Measurements from ENCODE around the gene PTPRN. TPM values are rescaled to one million over a fixed set of nuclear protein-coding genes. Genes with fewer than 3 reads are reported as not detected.

Gene PTPRN
- total and polyA plus RNA-seq, 9 of the 15 experiments (the other 6 are each of a cell fraction or from before 2014, with no cell fraction given), result 0.15 to 2.4 (median 0.43) TPM; not detected in 1

DNA sequence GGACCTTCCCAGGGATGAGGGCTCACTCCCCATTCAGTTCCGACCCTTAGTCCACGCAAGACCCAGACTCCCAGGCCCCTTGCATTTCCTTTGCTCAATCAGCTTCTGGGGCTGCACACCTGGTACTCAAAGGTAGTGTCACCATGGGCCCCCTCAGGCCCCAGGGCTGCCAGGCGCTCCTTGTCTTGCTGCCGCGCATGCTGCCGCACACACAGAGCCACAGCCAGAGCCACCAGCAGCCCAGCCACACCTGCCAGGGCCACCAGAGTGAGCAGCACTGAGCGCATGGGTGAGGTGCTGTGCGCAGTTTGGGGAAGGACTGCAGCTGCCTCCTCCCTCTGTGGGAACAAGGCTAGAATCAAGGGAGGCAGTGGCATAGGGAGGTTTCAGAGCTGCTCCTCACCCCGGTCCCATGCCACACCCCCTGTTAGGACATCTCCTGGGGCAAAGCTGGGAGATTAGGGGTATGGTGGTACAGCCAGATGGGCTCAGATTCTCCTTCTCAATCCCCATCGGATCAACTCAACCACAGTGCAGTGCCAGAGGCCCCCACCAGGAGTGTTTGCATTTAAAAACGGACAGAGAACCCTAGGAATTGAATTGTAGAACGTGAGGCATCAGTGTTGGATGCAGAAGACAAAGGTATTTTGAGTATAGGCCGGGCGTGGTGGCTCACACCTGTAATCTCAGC is 11.3 kb downstream of the PTPRN start (continued):
- TF ChIP-seq SIN3A (IDR thresholded peaks at IDR 0.05; ENCODE audit: borderline replicate concordance in 2 of 2, control insufficient read depth in 1 of 2, low read depth in 2 of 2, low read length in 2 of 2) (no peak), GATAD2A (IDR thresholded peaks at IDR 0.05) (no peak), ZNF695 (CRISPR knock-in tag; IDR thresholded peaks at IDR 0.05) (no peak), SETDB1 (IDR thresholded peaks at IDR 0.05; ENCODE audit: low read length) (no peak), CREBBP (IDR thresholded peaks at IDR 0.05; ENCODE audit: low read depth, low read length) (no peak)
- TF ChIP-seq, protein P1, sequence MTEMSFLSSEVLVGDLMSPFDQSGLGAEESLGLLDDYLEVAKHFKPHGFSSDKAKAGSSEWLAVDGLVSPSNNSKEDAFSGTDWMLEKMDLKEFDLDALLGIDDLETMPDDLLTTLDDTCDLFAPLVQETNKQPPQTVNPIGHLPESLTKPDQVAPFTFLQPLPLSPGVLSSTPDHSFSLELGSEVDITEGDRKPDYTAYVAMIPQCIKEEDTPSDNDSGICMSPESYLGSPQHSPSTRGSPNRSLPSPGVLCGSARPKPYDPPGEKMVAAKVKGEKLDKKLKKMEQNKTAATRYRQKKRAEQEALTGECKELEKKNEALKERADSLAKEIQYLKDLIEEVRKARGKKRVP (CRISPR knock-in tag; IDR thresholded peaks at IDR 0.05), result no peak

GRCh38 chr2:219296631-219297391 is 12.4 kb downstream of the PTPRN start:
- H3K27me3 ChIP-seq (ENCODE audit: control insufficient read depth in 2 of 2, insufficient read depth in 2 of 2, low read length in 2 of 2), result peaks cover 8 to 25% of the 10 kb centered on the region in 2 experiments
- H2AFZ ChIP-seq (ENCODE audit: low read depth, low read length), result no peak overlapping the region
- ChIA-PET POLR2A (interaction anchor here (0.6 to 1.4 kb wide), 2 partner anchors 19 to 65 kb away, joined by 3 read pairs; no protein-coding TSS in a partner anchor), CTCF (ENCODE audit: low intra/inter-chr PET ratio) (interaction anchor here (4.2 kb wide), 1 partner anchor 18 kb away, joined by 28 read pairs; the partner anchor contains the start of gene DNAJB2)
- H3K4me1 ChIP-seq (replicated peaks in 1 of 2; ENCODE audit: control insufficient read depth in 2 of 2, insufficient read depth in 2 of 2, low read length in 2 of 2), result peaks cover 22 to 44% of the 10 kb centered on the region in 2 experiments; a peak in 4 of 5 replicates
- no peak overlapping the region for H3K4me3 ChIP-seq
- H3K79me2 ChIP-seq (ENCODE audit: control insufficient read depth, insufficient read depth, low read length), result no peaks in the 10 kb centered on the region
- H3K36me3 ChIP-seq (ENCODE audit: control insufficient read depth, insufficient read depth, low read length), result no peaks in the 10 kb centered on the region
- peak overlapping the region in 1 of 2 experiments; percentile 79; a peak in 2 of 4 replicates for H3K9ac ChIP-seq (ENCODE audit: insufficient read depth in 1 of 2, low read depth in 2 of 2, low read length in 2 of 2)
- H3K27ac ChIP-seq (ENCODE audit: extremely low read depth, low read depth, low read length), result no peak overlapping the region
- no peak for TF ChIP-seq ZEB2 (IDR thresholded peaks at IDR 0.05)
- no peak for TF ChIP-seq CBX3 (IDR thresholded peaks at IDR 0.05; ENCODE audit: borderline replicate concordance in 1 of 2, low read length in 2 of 2)
- no peak for TF ChIP-seq KLF10 (CRISPR knock-in tag; IDR thresholded peaks at IDR 0.05)
- 0 out of 2 replicates have a peak, but pooled peaks have one; percentile 16 for TF ChIP-seq RBFOX2 (IDR thresholded peaks at IDR 0.05; ENCODE audit: low read depth, low read length)
- BruUV-seq (replicated peaks), result no TSS peak
- WGBS (ENCODE audit: insufficient coverage, low coverage, missing lambda C conversion rate), result 83% methylated on average over 8 of the region's 25 CpGs
- FAIRE-seq (no peak), DNase-seq (ENCODE audit: extremely low read depth in 1 of 4, low spot score in 3 of 4) (no peak), ATAC-seq (no peak)
- in situ Hi-C loops (cut with MboI) (no loop called here), intact Hi-C loops (cut with micrococcal nuclease) (loop anchor here (5.0 kb wide), 2 partner anchors 55 to 70 kb away; partner anchors contain the start of genes ANKZF1 and ATG9A)
- no peaks in the 10 kb centered on the region for H3K9me1 ChIP-seq (ENCODE audit: control insufficient read depth, insufficient read depth, low read length)
- H3K9me3 ChIP-seq (replicated peaks; ENCODE audit: control insufficient read depth, insufficient read depth, low read depth, low read length), result no peaks in the 10 kb centered on the region
- no peak overlapping the region for H3K4me2 ChIP-seq (ENCODE audit: insufficient read depth, low read length)
- H4K20me1 ChIP-seq (replicated peaks; ENCODE audit: control insufficient read depth, insufficient read depth, low read length), result no peaks in the 10 kb centered on the region
